H1 (cell line): ENCODE measurements around the gene CA10. TPM values are rescaled to one million over a fixed set of nuclear protein-coding genes. Genes with fewer than 3 reads are reported as not detected.

Experiments used
- CTCF ChIA-PET: fragments of 300-600 bp; sonication (Branson Sonifier 250); formaldehyde crosslinking; loops from one replicate; lab custom pipeline; 2021; ENCODE audit not compliant: partially characterized antibody; lab: Charles Lee
- POLR2A ChIA-PET: fragments of 300-600 bp; sonication (Branson Sonifier 250); formaldehyde crosslinking; loops from one replicate; lab custom pipeline; 2021; ENCODE audit warnings: inconsistent platforms; ENCODE audit not compliant: partially characterized antibody; lab: Charles Lee
- DNase-seq, 2 experiments: peaks; one replicate each; pipeline versions ENCODE4 v3.0.0 to v3.0.0-alpha.2; 2010 to 2022; ENCODE audit warnings: low spot score in 2 of 2, low read depth in 1 of 2, mixed read lengths in 1 of 2
- FAIRE-seq: peaks from 2 replicates; lab custom pipeline; 2011; peaks lifted over from hg19 to GRCh38; lab: Jason Lieb, UNC
- H2AFZ ChIP-seq: 2 replicates; pipeline ENCODE4 v1.8.1; 2012; ENCODE audit warnings: low read length, inconsistent platforms
- H2AK5ac ChIP-seq: 2 replicates; pipeline ENCODE4 v1.6.1; 2013; ENCODE audit warnings: low read depth, low read length
- H2BK120ac ChIP-seq: replicated peaks from 2 replicates; pipeline ENCODE3; 2013; ENCODE audit warnings: low read depth, low read length, inconsistent platforms
- H2BK12ac ChIP-seq: 2 replicates; pipeline ENCODE4 v1.6.1; 2013; ENCODE audit warnings: low read depth, low read length
- H2BK15ac ChIP-seq: 2 replicates; pipeline ENCODE4 v1.6.1; 2013; ENCODE audit warnings: low read length
- H2BK20ac ChIP-seq: 2 replicates; pipeline ENCODE4 v1.6.1; 2013; ENCODE audit warnings: low read length
- H2BK5ac ChIP-seq: 2 replicates; pipeline ENCODE4 v1.6.1; 2013; ENCODE audit warnings: low read depth, low read length
- H3K14ac ChIP-seq: 2 replicates; pipeline ENCODE4 v1.6.1; 2013; ENCODE audit warnings: inconsistent platforms; ENCODE audit not compliant: insufficient read length
- H3K18ac ChIP-seq: 2 replicates; pipeline ENCODE4 v1.6.1; 2013; ENCODE audit warnings: low read length; ENCODE audit errors: extremely low read depth
- H3K23ac ChIP-seq: 2 replicates; pipeline ENCODE4 v1.6.1; 2013; ENCODE audit warnings: inconsistent platforms; ENCODE audit not compliant: insufficient read length
- H3K23me2 ChIP-seq: 2 replicates; pipeline ENCODE4 v1.6.1; 2013; ENCODE audit warnings: low read depth, low read length
- H3K27ac ChIP-seq: 2 replicates; pipeline ENCODE4 v1.6.1; 2011; ENCODE audit warnings: low read depth, low read length, inconsistent platforms
- H3K27me3 ChIP-seq, 4 experiments: replicated peaks in 1 of 4; 1 replicate in 1 of 4; 2 replicates in 3 of 4; pipeline versions ENCODE4 v1.6.1 to v1.8.1; 2011 to 2013; ENCODE audit warnings: low read length in 3 of 4, mild to moderate bottlenecking in 3 of 4, inconsistent platforms in 2 of 4, mixed read lengths in 2 of 4, moderate library complexity in 1 of 4; ENCODE audit not compliant: control insufficient read depth in 3 of 4, insufficient read depth in 3 of 4; ENCODE audit errors: extremely low read depth in 1 of 4
- H3K36me3 ChIP-seq, 4 experiments: 2 replicates each; pipeline versions ENCODE4 v1.6.1 to v1.8.1; 2011 to 2013; ENCODE audit warnings: mild to moderate bottlenecking in 4 of 4, low read length in 3 of 4, moderate library complexity in 2 of 4, control low read depth in 1 of 4, inconsistent platforms in 1 of 4; ENCODE audit not compliant: insufficient read depth in 4 of 4, control insufficient read depth in 2 of 4
- H3K4ac ChIP-seq: replicated peaks from 2 replicates; pipeline ENCODE3; 2013; ENCODE audit warnings: low read length, low read depth, mixed read lengths, inconsistent platforms; ENCODE audit not compliant: insufficient read length
- H3K4me1 ChIP-seq, 4 experiments: replicated peaks in 1 of 4; 1 replicate in 1 of 4; 2 replicates in 3 of 4; pipeline versions ENCODE4 v1.6.1 to v1.8.1; 2011 to 2013; ENCODE audit warnings: low read length in 3 of 4, inconsistent platforms in 2 of 4, mixed read lengths in 1 of 4; ENCODE audit not compliant: insufficient read depth in 4 of 4, control insufficient read depth in 3 of 4
- H3K4me2 ChIP-seq, 2 experiments: 2 replicates each; pipeline versions ENCODE4 v1.6.1 to v1.8.1; 2011 to 2013; ENCODE audit warnings: low read depth in 2 of 2, low read length in 2 of 2, control low read depth in 1 of 2, inconsistent platforms in 1 of 2, mild to moderate bottlenecking in 1 of 2; ENCODE audit not compliant: insufficient read depth in 1 of 2
- H3K4me3 ChIP-seq, 4 experiments: fragments of 200-600, 300-600 bp in 1 of 4; sonication (generic), shearing (Covaris generic), sonication (Bioruptor Twin) in 1 of 4; 2 replicates each; pipeline versions ENCODE4 v1.5.1 to v1.8.1; 2011 to 2016; ENCODE audit warnings: low read length in 4 of 4, low read depth in 3 of 4, control low read depth in 2 of 4, inconsistent platforms in 2 of 4, mild to moderate bottlenecking in 2 of 4, mixed read lengths in 1 of 4, moderate library complexity in 1 of 4; ENCODE audit not compliant: insufficient read depth in 2 of 4; ENCODE audit errors: extremely low read depth in 1 of 4
- H3K56ac ChIP-seq: replicated peaks from 2 replicates; pipeline ENCODE3; 2013; ENCODE audit warnings: low read depth, mild to moderate bottlenecking, mixed read lengths, low read length, inconsistent platforms; ENCODE audit not compliant: insufficient read length
- H3K79me1 ChIP-seq: 2 replicates; pipeline ENCODE4 v1.6.1; 2013; ENCODE audit warnings: low read depth, low read length, control low read depth
- H3K79me2 ChIP-seq, 2 experiments: 2 replicates each; pipeline versions ENCODE4 v1.6.1 to v1.8.1; 2012 to 2013; ENCODE audit warnings: low read length in 2 of 2, mild to moderate bottlenecking in 2 of 2, inconsistent platforms in 1 of 2; ENCODE audit not compliant: insufficient read depth in 2 of 2, control insufficient read depth in 1 of 2
- H3K9ac ChIP-seq, 4 experiments: replicated peaks in 1 of 4; 1 replicate in 1 of 4; 2 replicates in 3 of 4; pipeline versions ENCODE4 v1.6.1 to v1.8.1; 2011 to 2013; ENCODE audit warnings: low read depth in 3 of 4, low read length in 3 of 4, control low read depth in 2 of 4, mild to moderate bottlenecking in 2 of 4, moderate library complexity in 2 of 4, inconsistent platforms in 1 of 4; ENCODE audit errors: extremely low read depth in 1 of 4
- H3K9me3 ChIP-seq, 2 experiments: 2 replicates each; pipeline versions ENCODE4 v1.6.1 to v1.8.1; 2012 to 2013; ENCODE audit warnings: mild to moderate bottlenecking in 2 of 2, moderate library complexity in 2 of 2, control low read depth in 1 of 2, inconsistent platforms in 1 of 2, low read depth in 1 of 2, low read length in 1 of 2, mixed read lengths in 1 of 2; ENCODE audit not compliant: insufficient read depth in 2 of 2
- H4K20me1 ChIP-seq, 2 experiments: replicated peaks in 1 of 2; 2 replicates each; pipeline versions ENCODE3 to v1.8.1; 2011 to 2013; ENCODE audit warnings: inconsistent platforms in 2 of 2, low read length in 2 of 2, mild to moderate bottlenecking in 1 of 2; ENCODE audit not compliant: insufficient read depth in 2 of 2, control insufficient read depth in 1 of 2
- H4K5ac ChIP-seq: 2 replicates; pipeline ENCODE4 v1.6.1; 2013; ENCODE audit warnings: low read length, low read depth, mixed read lengths, inconsistent platforms; ENCODE audit not compliant: insufficient read length
- H4K8ac ChIP-seq: 2 replicates; pipeline ENCODE4 v1.8.0; 2013; ENCODE audit warnings: mild to moderate bottlenecking, moderate library complexity, low read length, inconsistent platforms; ENCODE audit not compliant: insufficient read depth; ENCODE audit errors: extremely low read depth
- H4K91ac ChIP-seq: replicated peaks from 2 replicates; pipeline ENCODE3; 2013; ENCODE audit warnings: low read length, mixed read lengths, inconsistent platforms; ENCODE audit not compliant: insufficient read length
- CTBP2 ChIP-seq: IDR thresholded peaks from 2 replicates; pipeline ENCODE4 v1.7.0; 2011; ENCODE audit warnings: borderline replicate concordance, mild to moderate bottlenecking, moderate library complexity, mixed read lengths, low read length; ENCODE audit not compliant: insufficient read depth, insufficient read length
- KDM1A ChIP-seq: fragments of 200-600, 300-600 bp; sonication (generic); IDR thresholded peaks from 2 replicates; pipeline ENCODE4 v1.7.1; 2016; ENCODE audit warnings: mild to moderate bottlenecking, low read length, borderline replicate concordance
- RXRA ChIP-seq: IDR thresholded peaks from 2 replicates; pipeline ENCODE4 v1.6.1; 2011; ENCODE audit warnings: low read depth, mild to moderate bottlenecking, low read length, moderate library complexity; ENCODE audit not compliant: insufficient read depth
- TCF12 ChIP-seq: IDR thresholded peaks from 2 replicates; pipeline ENCODE4 v1.6.1; 2011; ENCODE audit warnings: low read depth, mild to moderate bottlenecking, low read length
- TEAD4 ChIP-seq: IDR thresholded peaks from 2 replicates; pipeline ENCODE4 v1.6.1; 2012; ENCODE audit warnings: low read depth, low read length, inconsistent platforms, mixed read lengths
- YY1 ChIP-seq: IDR thresholded peaks from 2 replicates; pipeline ENCODE4 v1.6.1; 2011; ENCODE audit warnings: low read depth, mild to moderate bottlenecking, low read length
- WGBS, 2 experiments: shearing (Covaris generic) in 1 of 2; methylation state at CpG; one replicate each; pipeline versions ENCODE4 v1.1.6 to v1.1.7; 2013 to 2015; ENCODE audit warnings: low lambda C conversion rate in 2 of 2, mixed read lengths in 2 of 2, inconsistent platforms in 1 of 2, low coverage in 1 of 2, missing lambda C conversion rate in 1 of 2; ENCODE audit not compliant: insufficient replicate concordance in 2 of 2, insufficient coverage in 1 of 2, insufficient read length in 1 of 2; ENCODE audit errors: extremely low coverage in 1 of 2, missing lambda C conversion rate in 1 of 2; 5-methylcytosine and 5-hydroxymethylcytosine counted together
- polyA plus RNA-seq, 7 experiments: library from polyadenylated mRNA; depleted of rRNA in 3 of 7; stranded (reverse) in 5 of 7; unstranded in 2 of 7; fragments of >200 nt in 5 of 7; fragments of 200-250 nt in 2 of 7; gene quantifications; 1 replicate in 5 of 7; 2 replicates in 1 of 7; 4 replicates in 1 of 7; pipeline versions ENCODE4 v1.2.1 to v1.2.3, GENCODE V29; 2011 to 2013; ENCODE audit warnings: missing spikeins in 2 of 7, mixed read lengths in 2 of 7
- total RNA-seq: library from RNA; stranded (reverse); fragmentation: NEBNext Ultra II Directional; extraction: Animal tissue kit (Norgen Biotek cat#: 25700); gene quantifications from 2 replicates; pipeline ENCODE4 v1.2.1, GENCODE V29; 2021
- TF ChIP-seq, protein P1 (sequence below): IDR thresholded peaks from 2 replicates; pipeline ENCODE4 v1.6.1; 2012; ENCODE audit warnings: inconsistent platforms
- TF ChIP-seq, protein P2 (sequence below): IDR thresholded peaks from 2 replicates; pipeline ENCODE4 v1.6.1; 2012; ENCODE audit warnings: inconsistent platforms

CA10 gene
- total and polyA plus RNA-seq, 2 of the 8 experiments (the other 6 are each of a cell fraction or from before 2014, with no cell fraction given): 0.60 to 0.63 TPM

DNA sequence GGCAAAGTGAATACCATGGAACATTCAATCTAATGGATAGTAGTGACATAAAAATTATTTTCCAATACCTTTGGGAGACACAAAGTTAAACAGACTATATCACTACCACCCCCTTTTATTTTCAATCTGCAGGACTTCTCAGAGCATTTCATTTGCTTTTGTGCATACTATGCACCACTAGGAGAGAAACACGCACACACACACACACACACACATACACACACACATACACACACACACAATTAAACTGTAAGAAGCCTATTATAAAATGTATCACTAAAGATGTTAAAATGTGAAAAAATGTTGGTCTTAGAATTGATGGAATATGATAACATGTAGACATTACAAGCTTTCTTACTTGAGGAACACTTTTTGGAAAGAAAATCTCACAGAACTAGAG lies 331.4 kb downstream of the CA10 start:
- WGBS, 2 experiments: 82% methylated on average over 1 of the region's 1 CpG; no CpG with 5 or more reads in 1 of the 2 experiments
- Histone ChIP-seq H2BK120ac (no peak overlapping the region), H2BK5ac (no peak overlapping the region), H3K4ac (no peak overlapping the region), H2BK12ac (no peak overlapping the region), H4K20me1 (no peaks in the 10 kb centered on the region), H3K36me3 (no peaks in the 10 kb centered on the region), H3K9me3 (no peaks in the 10 kb centered on the region), H3K4me3 (no peak overlapping the region), H4K91ac (no peak overlapping the region), H4K8ac (no peak overlapping the region), H3K56ac (no peak overlapping the region), H2AFZ (no peak overlapping the region), H3K79me1 (no peaks in the 10 kb centered on the region), H3K18ac (no peak overlapping the region), H3K14ac (no peak overlapping the region), H2BK15ac (no peak overlapping the region), H3K4me2 (no peak overlapping the region), H4K5ac (no peak overlapping the region), H3K27me3 (no peaks in the 10 kb centered on the region), H3K4me1 (no peaks in the 10 kb centered on the region; a peak in 1 of 7 replicates), H3K79me2 (no peaks in the 10 kb centered on the region), H3K9ac (no peak overlapping the region), H2BK20ac (no peak overlapping the region), H3K23ac (no peak overlapping the region), H3K23me2 (no peaks in the 10 kb centered on the region), H3K27ac (no peak overlapping the region), H2AK5ac (no peak overlapping the region)
- CTCF ChIA-PET: interaction anchor here (0.6 to 1.8 kb wide), 5 partner anchors 9 to 242 kb away, joined by 3 to 5 read pairs (median 3); no protein-coding TSS in a partner anchor
- DNase-seq (no peak), FAIRE-seq (no peak)
- POLR2A ChIA-PET: no interaction called here
- no peak for TF ChIP-seq YY1
- TF ChIP-seq, protein P1, sequence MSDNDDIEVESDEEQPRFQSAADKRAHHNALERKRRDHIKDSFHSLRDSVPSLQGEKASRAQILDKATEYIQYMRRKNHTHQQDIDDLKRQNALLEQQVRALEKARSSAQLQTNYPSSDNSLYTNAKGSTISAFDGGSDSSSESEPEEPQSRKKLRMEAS: no peak
- TF ChIP-seq RXRA: no peak
- TF ChIP-seq KDM1A: no peak
- no peak for TF ChIP-seq TCF12
- no peak for TF ChIP-seq CTBP2
- TF ChIP-seq TEAD4: no peak
- TF ChIP-seq, protein P2, sequence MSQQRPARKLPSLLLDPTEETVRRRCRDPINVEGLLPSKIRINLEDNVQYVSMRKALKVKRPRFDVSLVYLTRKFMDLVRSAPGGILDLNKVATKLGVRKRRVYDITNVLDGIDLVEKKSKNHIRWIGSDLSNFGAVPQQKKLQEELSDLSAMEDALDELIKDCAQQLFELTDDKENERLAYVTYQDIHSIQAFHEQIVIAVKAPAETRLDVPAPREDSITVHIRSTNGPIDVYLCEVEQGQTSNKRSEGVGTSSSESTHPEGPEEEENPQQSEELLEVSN: no peak
